Stimulated activated CD8-positive, alpha-beta memory T cell treated with anti-CD3 and anti-CD28 coated beads, Interleukin-4, amount 100 ng/mL, for 24 hours (primary cell): ENCODE data around the gene MIS12.

ENCODE experiments used
- DNase-seq: peaks from one replicate; pipeline ENCODE4 v3.0.0-alpha.2; 2020; ENCODE audit warnings: low read depth

The MIS12 gene

GRCh38 chr17:5535436-5535835 is 49.1 kb downstream of the MIS12 start:
- DNase-seq, result no peak

DNA sequence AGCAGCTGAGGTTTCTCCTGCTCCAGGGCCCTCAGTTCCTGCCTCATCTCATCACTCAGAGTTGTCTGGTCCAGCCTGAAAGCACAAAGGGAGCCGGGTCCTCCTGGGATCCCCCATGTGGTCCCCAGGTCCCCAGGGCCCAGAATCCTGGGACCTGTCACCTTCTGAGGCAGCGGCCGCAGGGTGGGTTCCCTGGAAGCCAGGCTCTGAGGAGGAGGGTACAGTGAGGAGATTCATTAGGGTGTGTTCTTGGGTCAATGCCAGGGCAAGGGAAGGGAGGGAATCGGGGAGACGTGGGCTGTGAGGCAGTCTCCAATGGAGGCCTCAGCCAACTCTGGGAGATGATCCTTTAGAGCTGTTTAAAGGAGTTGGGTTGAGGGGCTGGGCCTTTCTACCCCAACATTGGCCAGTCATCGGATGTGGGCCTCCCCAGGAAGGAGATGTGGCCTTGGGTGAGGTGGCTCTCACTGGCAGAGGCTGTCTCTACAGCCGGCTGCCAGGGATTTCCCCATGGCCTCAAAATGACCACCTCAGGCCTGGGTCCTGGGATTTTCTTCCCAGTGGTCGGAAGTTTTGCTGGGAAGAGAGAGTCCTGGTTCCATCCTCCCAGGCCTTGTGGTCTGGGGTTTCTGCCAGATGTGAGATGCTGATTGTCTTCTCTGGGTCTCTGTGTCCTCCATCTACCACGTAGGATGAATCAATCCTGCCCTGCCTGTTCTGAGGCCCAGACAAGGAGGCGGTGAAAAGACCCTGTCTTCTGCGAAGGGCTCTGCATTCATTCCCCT is 50.7 kb downstream of the MIS12 start:
- DNase-seq, result no peak

GRCh38 chr17:5539286-5539685 is 52.9 kb downstream of the MIS12 start:
- no peak for DNase-seq

DNA sequence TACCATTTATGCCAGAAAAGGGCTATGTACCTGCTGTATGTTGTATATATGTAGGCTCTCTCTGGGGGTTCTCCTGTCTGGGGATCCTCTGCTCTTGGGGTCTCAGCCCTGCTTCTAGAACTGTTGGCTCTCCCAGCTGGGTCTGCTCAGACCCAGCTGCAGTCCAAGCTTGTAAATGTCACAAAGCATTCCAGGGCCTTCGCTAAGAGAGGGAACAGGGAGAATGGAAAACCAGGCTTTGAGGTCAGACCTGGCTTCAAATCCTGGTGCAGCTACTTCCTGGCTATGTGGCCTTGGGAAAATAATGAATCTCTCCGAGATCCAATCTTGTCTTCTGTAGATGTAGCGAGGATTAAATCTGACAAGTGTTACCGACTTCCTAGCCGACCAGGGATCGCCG is 54.0 kb downstream of the MIS12 start:
- DNase-seq, result no peak
